Panc1 (cell line): ENCODE data around the gene DCP2. TPM values are rescaled to one million over a fixed set of nuclear protein-coding genes. Genes with fewer than 3 reads are reported as not detected.

Experiments
- ATAC-seq: fragments of 200-7000 bp; cut with Tn5 transposase; 2 replicates; pipeline ENCODE4 v1.9.1; 2020; ENCODE audit warnings: mild to moderate bottlenecking, moderate library complexity
- BruUV-seq: library from RNA; stranded (reverse); fragments of 400-500 nt; replicated peaks from 2 replicates; lab custom pipeline; 2021; lab: Mats Ljungman, UMichigan
- CTCF ChIA-PET: fragments of 300-600 bp; sonication (Branson Sonifier 250); formaldehyde crosslinking; loops from one replicate; lab custom pipeline; 2022; ENCODE audit warnings: antibody characterized with exemption; lab: Charles Lee
- POLR2A ChIA-PET: fragments of 300-600 bp; sonication (Branson Sonifier 250); formaldehyde crosslinking; loops from one replicate; lab custom pipeline; 2022; ENCODE audit warnings: antibody characterized with exemption; lab: Charles Lee
- DNase-seq: peaks from one replicate; pipeline ENCODE4 v3.0.0-alpha.2; 2010; ENCODE audit warnings: low read depth, low spot score
- H3K27ac ChIP-seq: 2 replicates; pipeline ENCODE4 v1.5.1; 2011; ENCODE audit warnings: mild to moderate bottlenecking, low read length, inconsistent platforms
- H3K27me3 ChIP-seq: fragments of 200-500 bp; sonication (Bioruptor generic); 2 replicates; pipeline ENCODE4 v1.6.0; 2014; ENCODE audit warnings: low read length, inconsistent platforms; ENCODE audit not compliant: control insufficient read depth, insufficient read depth
- H3K36me3 ChIP-seq: fragments of 200-500 bp; sonication (Bioruptor generic); 2 replicates; pipeline ENCODE4 v1.5.1; 2014; ENCODE audit warnings: inconsistent platforms, mild to moderate bottlenecking, low read length, moderate library complexity; ENCODE audit not compliant: control insufficient read depth, insufficient read depth
- H3K4me1 ChIP-seq: 2 replicates; pipeline ENCODE4 v1.5.1; 2011; ENCODE audit warnings: inconsistent platforms, mild to moderate bottlenecking, low read length, moderate library complexity; ENCODE audit not compliant: control insufficient read depth, insufficient read depth
- H3K4me3 ChIP-seq, 2 experiments: 2 replicates each; pipeline ENCODE4 v1.5.1; 2011 to 2012; ENCODE audit warnings: low read depth in 2 of 2, low read length in 2 of 2, mild to moderate bottlenecking in 2 of 2, inconsistent platforms in 1 of 2, moderate library complexity in 1 of 2
- H3K9me3 ChIP-seq: fragments of 200-500 bp; sonication (Bioruptor generic); 2 replicates; pipeline ENCODE4 v1.5.1; 2014; ENCODE audit warnings: low read depth, mild to moderate bottlenecking, inconsistent platforms, low read length, moderate library complexity; ENCODE audit not compliant: control insufficient read depth, insufficient read depth
- CTCF ChIP-seq: fragments of 450-650 bp; IDR thresholded peaks from 2 replicates; pipeline ENCODE4 v1.5.1; 2017; ENCODE audit warnings: mild to moderate bottlenecking
- POLR2AphosphoS5 ChIP-seq: IDR thresholded peaks from 2 replicates; pipeline ENCODE4 v1.6.1; 2012; ENCODE audit warnings: mild to moderate bottlenecking, low read depth, low read length, moderate library complexity
- REST ChIP-seq, 2 experiments: IDR thresholded peaks; 2 replicates each; pipeline ENCODE4 v1.6.1; 2011 to 2012; ENCODE audit warnings: low read depth in 2 of 2, control low read depth in 1 of 2, low read length in 1 of 2, mild to moderate bottlenecking in 1 of 2, moderate library complexity in 1 of 2; ENCODE audit not compliant: insufficient read depth in 1 of 2
- SIN3A ChIP-seq: IDR thresholded peaks from 2 replicates; pipeline ENCODE4 v1.6.1; 2012; ENCODE audit warnings: low read depth, mild to moderate bottlenecking, low read length, moderate library complexity, borderline replicate concordance; ENCODE audit not compliant: insufficient read depth
- TCF7L2 ChIP-seq: IDR thresholded peaks from 2 replicates; pipeline ENCODE4 v1.6.1; 2011; ENCODE audit warnings: mild to moderate bottlenecking, low read depth, low read length, inconsistent platforms
- in situ Hi-C: cut with HindIII; loops from 2 replicates; pipeline ENCODE4 v1.10.0; 2016; ENCODE audit warnings: low sequenced_read_pairs, low pct_unique_long_range_greater_than_20kb
- intact Hi-C: fragments of 100-400 bp; cut with micrococcal nuclease; formaldehyde crosslinking; loops from one replicate; pipeline ENCODE4 v1.10.0; 2022; ENCODE audit not compliant: unreplicated experiment
- total RNA-seq: library from RNA; stranded (reverse); gene quantifications from one replicate; pipeline ENCODE4 v1.2.1, GENCODE V29; 2021; ENCODE audit not compliant: unreplicated experiment

DCP2 gene
- total RNA-seq, 1 experiment from 2014 or later, result 70.4 TPM

GRCh38 chr5:113000466-113000865 is 23.9 kb downstream of the DCP2 start:
- Histone ChIP-seq H3K27ac (no peak overlapping the region), H3K4me1 (no peaks in the 10 kb centered on the region; the same call in 1 of the 2 replicates), H3K9me3 (no peaks in the 10 kb centered on the region), H3K36me3 (peaks cover 46% of the 10 kb centered on the region), H3K27me3 (no peaks in the 10 kb centered on the region), H3K4me3 (no peak overlapping the region)
- no peak for DNase-seq
- intact Hi-C loops (no loop called here), in situ Hi-C loops (no loop called here)
- ChIA-PET POLR2A (no interaction called here), CTCF (interaction anchor here (1.1 kb wide), 1 partner anchor 606 kb away, joined by 4 read pairs; no protein-coding TSS in a partner anchor)
- ATAC-seq, result no peak
- TF ChIP-seq TCF7L2 (no peak), REST (IDR thresholded peaks at IDR 0.05; ENCODE audit: insufficient read depth in 1 of 2, low read depth in 2 of 2, low read length in 1 of 2) (no peak), SIN3A (no peak), POLR2AphosphoS5 (no peak), CTCF (no peak)
- no TSS peak for BruUV-seq

- Histone ChIP-seq H3K36me3 (peaks cover 39% of the 10 kb centered on the region), H3K4me1 (no peaks in the 10 kb centered on the region)
- ATAC-seq, result no peak
Observed at GRCh38 chr5:113002423-113002822, 25.8 kb downstream of the DCP2 start.

More at GRCh38 chr5:113002423-113002822, 25.8 kb downstream of the DCP2 start:
- Histone ChIP-seq H3K4me3 (no peak overlapping the region), H3K27ac (no peak overlapping the region), H3K9me3 (no peaks in the 10 kb centered on the region), H3K27me3 (no peaks in the 10 kb centered on the region)
- in situ Hi-C loops (no loop called here), intact Hi-C loops (no loop called here)
- TF ChIP-seq TCF7L2 (no peak), CTCF (no peak), POLR2AphosphoS5 (no peak), SIN3A (no peak), REST (IDR thresholded peaks at IDR 0.05; ENCODE audit: insufficient read depth in 1 of 2, low read depth in 2 of 2, low read length in 1 of 2) (no peak)
- CTCF ChIA-PET, result no interaction called here
- POLR2A ChIA-PET, result no interaction called here
- no TSS peak for BruUV-seq
- DNase-seq, result no peak
